Thymus (tissue), 11 donors: ENCODE data around the gene MRPS25. TPM values are rescaled to one million over a fixed set of nuclear protein-coding genes. Genes with fewer than 3 reads are reported as not detected.

Experiments
- DNase-seq, 9 donors: peaks; one replicate each; pipeline ENCODE4 v3.0.0-alpha.2; 2013; ENCODE audit warnings: low spot score in 9 of 9, low read depth in 6 of 9, missing footprints in 1 of 9
- H3K27ac ChIP-seq, 2 donors: one replicate each; pipeline ENCODE4 v1.5.1; 2013; ENCODE audit warnings: control low read depth in 1 of 2, low read depth in 1 of 2, low read length in 1 of 2, mild to moderate bottlenecking in 1 of 2, moderate library complexity in 1 of 2
- H3K27me3 ChIP-seq, 2 donors: one replicate each; pipeline ENCODE4 v1.5.1; 2013; ENCODE audit warnings: low read length in 1 of 2; ENCODE audit not compliant: control insufficient read depth in 2 of 2, insufficient read depth in 1 of 2
- H3K36me3 ChIP-seq, 2 donors: one replicate each; pipeline ENCODE4 v1.5.1; 2013; ENCODE audit warnings: low read length in 1 of 2, mild to moderate bottlenecking in 1 of 2, moderate library complexity in 1 of 2; ENCODE audit not compliant: control insufficient read depth in 2 of 2, insufficient read depth in 2 of 2
- H3K4me1 ChIP-seq, 2 donors: one replicate each; pipeline ENCODE4 v1.5.1; 2013; ENCODE audit warnings: low read length in 2 of 2; ENCODE audit not compliant: control insufficient read depth in 2 of 2, insufficient read depth in 2 of 2
- H3K4me3 ChIP-seq, 2 donors: one replicate each; pipeline ENCODE4 v1.5.1; 2013; ENCODE audit warnings: low read length in 2 of 2, control low read depth in 1 of 2, mild to moderate bottlenecking in 1 of 2
- H3K9me3 ChIP-seq, 2 donors: one replicate each; pipeline ENCODE4 v1.5.1; 2013; ENCODE audit warnings: low read length in 1 of 2, mild to moderate bottlenecking in 1 of 2; ENCODE audit not compliant: control insufficient read depth in 2 of 2, insufficient read depth in 1 of 2
- WGBS: extraction: QIAGEN DNeasy Blood & Tissue Kit; methylation state at CpG from one replicate; pipeline ENCODE4 v1.1.7; 2013; 5-methylcytosine and 5-hydroxymethylcytosine counted together
- polyA plus RNA-seq: library from polyadenylated mRNA; stranded (reverse); fragments of 200-250 nt; gene quantifications from one replicate; pipeline ENCODE4 v1.2.3, GENCODE V29; 2013
- total RNA-seq: library from RNA; stranded (reverse); fragments of 120-200 nt; gene quantifications from one replicate; pipeline ENCODE4 v1.2.4, GENCODE V29; 2013
- donor health status: healthy.

The MRPS25 gene
- total and polyA plus RNA-seq, 2 donors, result 24.6 to 48.9 TPM

- H3K4me1 ChIP-seq, result no peaks in the 10 kb centered on the region
- H3K27ac ChIP-seq, result no peak overlapping the region
- DNase-seq, result no peak
- H3K27me3 ChIP-seq, result no peaks in the 10 kb centered on the region
- H3K36me3 ChIP-seq, result peaks cover 72 to 94% of the 10 kb centered on the region in 2 donors
- no peak overlapping the region for H3K4me3 ChIP-seq
- no peaks in the 10 kb centered on the region for H3K9me3 ChIP-seq
- WGBS, result 96% methylated on average over 11 of the region's 11 CpGs
These were observed 21.5 kb downstream of the MRPS25 start for GRCh38 chr3:15043408-15044171.

- Histone ChIP-seq H3K4me1 (no peaks in the 10 kb centered on the region), H3K4me3 (no peak overlapping the region), H3K27me3 (no peaks in the 10 kb centered on the region), H3K27ac (no peak overlapping the region), H3K36me3 (peaks cover 77 to 95% of the 10 kb centered on the region in 2 donors), H3K9me3 (no peaks in the 10 kb centered on the region)
- WGBS, result 88% methylated on average over 3 of the region's 3 CpGs
- DNase-seq, result no peak
These were observed 22.2 kb downstream of the MRPS25 start for GRCh38 chr3:15042936-15043335.

- no peak overlapping the region for H3K27ac ChIP-seq
- H3K4me1 ChIP-seq, result no peaks in the 10 kb centered on the region
- no peaks in the 10 kb centered on the region for H3K9me3 ChIP-seq
- H3K4me3 ChIP-seq, result no peak overlapping the region
- DNase-seq, result no peak
- peaks cover 78 to 92% of the 10 kb centered on the region in 2 donors for H3K36me3 ChIP-seq
- 93% methylated on average over 3 of the region's 3 CpGs for WGBS
- H3K27me3 ChIP-seq, result no peaks in the 10 kb centered on the region
These were observed 23.2 kb downstream of the MRPS25 start for GRCh38 chr3:15041950-15042349.

GRCh38 chr3:15040844-15041243 lies 24.3 kb downstream of the MRPS25 start:
- WGBS, result 97% methylated on average over 3 of the region's 3 CpGs
- H3K9me3 ChIP-seq, result no peaks in the 10 kb centered on the region

GRCh38 chr3:15038306-15038705 lies 26.8 kb downstream of the MRPS25 start:
- H3K27ac ChIP-seq, result no peak overlapping the region
- no peaks in the 10 kb centered on the region for H3K4me1 ChIP-seq
- H3K36me3 ChIP-seq, result peaks cover 79 to 88% of the 10 kb centered on the region in 2 donors
- H3K27me3 ChIP-seq, result no peaks in the 10 kb centered on the region
- 96% methylated on average over 6 of the region's 6 CpGs for WGBS
- no peak for DNase-seq
- H3K9me3 ChIP-seq, result no peaks in the 10 kb centered on the region
- no peak overlapping the region for H3K4me3 ChIP-seq

More at GRCh38 chr3:15040844-15041243, 24.3 kb downstream of the MRPS25 start:
- Histone ChIP-seq H3K4me3 (no peak overlapping the region), H3K27me3 (no peaks in the 10 kb centered on the region), H3K36me3 (peaks cover 72 to 89% of the 10 kb centered on the region in 2 donors), H3K27ac (no peak overlapping the region), H3K4me1 (no peaks in the 10 kb centered on the region)
- DNase-seq, result no peak

GRCh38 chr3:15033103-15033502 lies 32.0 kb downstream of the MRPS25 start:
- Histone ChIP-seq H3K9me3 (no peaks in the 10 kb centered on the region), H3K36me3 (peaks cover 74 to 89% of the 10 kb centered on the region in 2 donors), H3K4me1 (no peaks in the 10 kb centered on the region), H3K27me3 (no peaks in the 10 kb centered on the region), H3K27ac (no peak overlapping the region), H3K4me3 (no peak overlapping the region)
- DNase-seq, result no peak
- 83% methylated on average over 3 of the region's 3 CpGs for WGBS

- Histone ChIP-seq H3K27ac (no peak overlapping the region), H3K9me3 (no peaks in the 10 kb centered on the region), H3K27me3 (no peaks in the 10 kb centered on the region), H3K4me3 (no peak overlapping the region), H3K4me1 (no peaks in the 10 kb centered on the region), H3K36me3 (peaks cover 70 to 86% of the 10 kb centered on the region in 2 donors)
- no peak for DNase-seq
- WGBS, result 95% methylated on average over 2 of the region's 2 CpGs
These were observed 32.5 kb downstream of the MRPS25 start for GRCh38 chr3:15032650-15033049.

- peaks cover 56 to 87% of the 10 kb centered on the region in 2 donors for H3K36me3 ChIP-seq
- no peaks in the 10 kb centered on the region for H3K9me3 ChIP-seq
- H3K4me3 ChIP-seq, result no peak overlapping the region
- no peaks in the 10 kb centered on the region for H3K27me3 ChIP-seq
- H3K4me1 ChIP-seq, result no peaks in the 10 kb centered on the region
- no peak for DNase-seq
- H3K27ac ChIP-seq, result no peak overlapping the region
These were observed 35.5 kb downstream of the MRPS25 start for GRCh38 chr3:15029625-15030024.

GRCh38 chr3:15023719-15024118 lies 41.4 kb downstream of the MRPS25 start:
- Histone ChIP-seq H3K27ac (no peak overlapping the region), H3K9me3 (no peaks in the 10 kb centered on the region), H3K36me3 (peaks cover 46 to 83% of the 10 kb centered on the region in 2 donors), H3K27me3 (no peaks in the 10 kb centered on the region), H3K4me1 (no peaks in the 10 kb centered on the region), H3K4me3 (no peak overlapping the region)
- WGBS, result 96% methylated on average over 2 of the region's 2 CpGs
- DNase-seq, result no peak
